ENCODE data around the gene PRAME.
"Not testable (repeated sequence)": the region's sequence is repeated elsewhere in the genome, so short reads cannot be mapped to it uniquely, and the experiment has no call there.

The PRAME gene

DNA sequence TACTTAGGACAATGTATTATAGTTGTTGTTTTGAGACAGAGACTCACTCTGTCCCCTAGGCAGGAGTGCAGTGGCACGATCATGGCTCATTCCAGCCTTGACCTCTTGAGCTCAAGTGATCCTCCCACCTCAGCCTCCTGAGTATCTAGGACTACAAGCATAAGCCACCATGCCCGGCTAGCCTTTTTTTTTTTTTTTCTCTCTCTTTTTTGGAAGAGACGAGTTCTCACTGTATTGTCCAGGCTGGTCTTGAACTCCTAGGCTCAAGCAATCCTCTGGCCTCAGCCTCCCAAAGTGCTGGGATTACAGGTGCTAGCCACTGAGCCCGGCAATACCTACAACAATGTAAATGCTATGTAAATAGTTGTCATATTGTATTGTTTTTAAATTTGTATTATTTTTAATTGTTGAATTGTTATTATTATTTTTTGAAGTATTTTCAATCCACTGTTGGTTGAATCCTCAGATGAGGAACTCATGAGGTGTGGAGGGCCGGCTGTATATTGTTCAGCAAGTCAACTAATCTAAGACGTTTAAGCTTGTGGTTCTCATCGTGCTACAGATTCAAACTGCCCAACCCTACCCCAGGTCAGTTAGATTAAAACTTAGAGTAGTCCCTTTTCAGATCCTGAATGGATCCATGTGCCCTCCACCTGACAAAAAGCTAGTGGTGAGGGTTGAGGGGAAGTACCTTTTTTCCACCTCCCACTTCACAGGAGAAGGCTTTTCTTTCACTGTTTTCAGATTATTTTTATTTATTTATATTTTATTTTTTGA lies 27.1 kb downstream of the PRAME start:
- DNase-seq, result no peak
- no peak for TF ChIP-seq POLR2A (IDR thresholded peaks at IDR 0.05; ENCODE audit: low read length)
- no peak for TF ChIP-seq GATA1 (IDR thresholded peaks at IDR 0.05; ENCODE audit: low read depth, low read length)

DNA sequence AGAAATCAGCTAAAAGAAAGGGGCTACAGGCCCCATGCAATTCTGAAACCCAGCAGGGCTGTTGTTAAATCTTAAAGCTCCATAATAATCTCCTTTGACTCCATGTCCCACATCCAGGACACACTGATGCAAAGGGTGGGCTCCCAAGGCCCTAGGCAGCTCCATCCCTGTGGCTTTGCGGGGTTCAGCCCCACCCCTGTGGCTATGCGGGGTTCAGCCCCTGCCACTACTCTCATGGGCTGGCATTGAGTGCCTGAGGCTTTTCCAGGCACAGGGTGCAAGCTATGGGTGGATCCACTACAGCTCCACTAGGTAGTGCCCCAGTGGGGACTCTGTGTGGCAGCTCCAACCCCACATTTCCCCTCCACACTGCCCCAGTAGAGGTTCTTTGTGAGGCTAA lies 30.3 kb downstream of the PRAME start:
- TF ChIP-seq GATA1 (IDR thresholded peaks at IDR 0.05; ENCODE audit: low read depth, low read length) (no peak), POLR2A (IDR thresholded peaks at IDR 0.05; ENCODE audit: low read length) (no peak)
- DNase-seq, result no peak

- no peak for TF ChIP-seq GATA1 (IDR thresholded peaks at IDR 0.05; ENCODE audit: low read depth, low read length)
Observed at GRCh38 chr22:22527312-22527711, 31.8 kb downstream of the PRAME start.

GRCh38 chr22:22526125-22526912 lies 32.7 kb downstream of the PRAME start:
- no peak for DNase-seq
- TF ChIP-seq GATA1 (IDR thresholded peaks at IDR 0.05; ENCODE audit: low read depth, low read length), result no peak
- TF ChIP-seq POLR2A (IDR thresholded peaks at IDR 0.05; ENCODE audit: low read length), result no peak

More at GRCh38 chr22:22527312-22527711, 31.8 kb downstream of the PRAME start:
- no peak for DNase-seq

DNA sequence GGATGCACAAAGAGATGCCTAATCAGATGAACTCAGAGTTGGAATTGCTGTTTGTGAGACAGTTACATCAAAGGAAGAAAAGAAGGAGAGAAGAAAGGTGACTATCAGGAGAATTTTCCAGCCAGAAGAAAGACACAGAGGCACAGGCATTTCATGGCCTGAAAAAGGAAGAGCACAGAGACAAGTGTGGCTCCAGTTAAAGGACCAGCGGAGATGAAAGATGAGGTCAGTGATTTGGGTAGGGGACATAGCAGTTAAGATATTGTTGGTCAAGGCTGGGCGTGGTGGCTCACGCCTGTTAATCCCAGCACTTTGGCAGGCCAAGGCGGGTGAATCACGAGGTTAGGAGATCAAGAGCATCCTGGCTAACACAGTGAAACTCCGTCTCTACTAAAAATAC lies 35.6 kb downstream of the PRAME start:
- DNase-seq, result no peak
- no peak for TF ChIP-seq GATA1 (IDR thresholded peaks at IDR 0.05; ENCODE audit: low read depth, low read length)
- TF ChIP-seq POLR2A (IDR thresholded peaks at IDR 0.05; ENCODE audit: low read length), result no peak

- DNase-seq, result no peak
- no peak for TF ChIP-seq GATA1 (IDR thresholded peaks at IDR 0.05; ENCODE audit: low read depth, low read length)
Observed at GRCh38 chr22:22521631-22522030, 37.4 kb downstream of the PRAME start.

DNA sequence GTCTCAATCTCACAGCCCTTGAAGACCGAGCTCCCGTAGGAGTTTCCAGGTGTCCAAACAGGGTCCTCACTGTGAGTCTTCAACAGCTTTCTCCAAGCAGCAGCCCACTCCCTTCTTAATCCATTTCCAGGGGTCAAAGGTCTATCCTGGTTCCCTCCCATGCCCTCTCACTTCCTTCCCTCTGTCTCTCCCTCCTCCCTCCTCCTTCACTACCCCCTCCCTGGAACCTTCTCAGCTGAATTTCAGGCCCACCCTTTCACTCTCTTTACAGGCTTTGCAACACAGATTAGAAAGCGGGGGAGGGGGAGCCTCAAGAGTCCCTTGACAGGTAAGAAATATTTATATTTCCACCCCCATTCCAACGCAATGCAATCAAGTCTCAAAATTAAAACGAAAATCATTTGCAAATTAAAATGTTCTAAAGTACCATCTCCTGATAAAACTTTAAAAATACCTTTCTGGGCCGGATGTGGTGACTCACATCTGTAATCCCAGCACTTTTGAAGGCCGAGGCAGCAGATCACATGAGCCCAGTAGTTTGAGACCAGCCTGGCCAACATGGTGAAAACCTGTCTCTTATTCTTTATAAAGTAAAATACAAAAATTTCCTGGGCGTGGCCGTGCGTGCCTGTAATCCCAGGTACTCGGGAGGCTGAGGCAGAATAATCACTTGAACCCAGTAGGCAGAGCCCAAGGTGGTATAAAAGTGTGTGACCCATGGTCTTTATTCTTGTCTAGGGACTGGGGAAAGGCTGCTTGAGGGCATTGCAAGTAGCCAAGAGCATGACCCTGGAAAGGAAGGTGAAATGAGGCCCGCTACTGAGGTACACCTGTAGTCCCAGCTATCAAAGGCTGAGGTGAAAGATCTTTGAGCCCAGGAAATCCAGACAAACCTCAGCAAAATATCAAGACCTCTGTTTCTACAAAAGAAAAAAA lies 38.1 kb downstream of the PRAME start:
- no peak for DNase-seq
- TF ChIP-seq POLR2A (IDR thresholded peaks at IDR 0.05; ENCODE audit: low read length) (no peak), GATA1 (IDR thresholded peaks at IDR 0.05; ENCODE audit: low read depth, low read length) (no peak)

DNA sequence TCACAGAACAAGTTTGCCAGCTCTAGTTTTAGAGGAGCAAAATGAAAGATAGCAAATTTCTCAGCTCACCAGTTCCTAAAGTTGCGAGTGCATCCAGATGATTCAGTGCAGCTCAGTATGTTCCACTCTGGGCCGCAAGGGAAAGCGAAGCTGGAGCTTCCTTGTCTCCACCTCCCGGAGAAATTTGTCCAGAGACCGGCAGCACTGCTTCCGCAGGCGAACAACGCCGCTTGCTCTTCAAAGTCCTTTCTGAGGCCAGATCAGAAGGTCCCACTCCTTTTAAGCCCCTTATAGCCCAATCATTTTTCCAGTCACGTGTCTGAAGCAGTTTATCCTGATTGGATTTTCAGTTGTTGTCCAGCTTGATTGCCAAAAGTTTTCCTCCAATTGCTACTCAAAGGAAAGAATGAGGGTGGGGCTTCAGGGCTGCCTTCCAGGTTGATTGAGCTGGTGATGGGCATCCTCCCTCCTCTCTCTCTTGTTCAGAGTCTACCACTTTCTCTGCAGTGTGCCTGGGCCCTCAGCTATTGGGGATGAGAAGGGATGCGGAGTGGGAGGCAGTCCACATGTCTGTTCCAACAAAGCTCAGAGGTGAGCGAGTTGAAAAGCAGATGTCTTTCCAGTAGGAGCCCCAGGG lies 38.9 kb downstream of the PRAME start, which contains the start of gene ZNF280A:
Gene ZNF280A (minus strand): TSS at position 251 of the 637 bp plus-strand sequence. CDS start 4,640 bp downstream, outside the sequence.
- no peak for DNase-seq
- TF ChIP-seq GATA1 (IDR thresholded peaks at IDR 0.05; ENCODE audit: low read depth, low read length) (no peak), POLR2A (IDR thresholded peaks at IDR 0.05; ENCODE audit: low read length) (no peak)

- TF ChIP-seq GATA1 (IDR thresholded peaks at IDR 0.05; ENCODE audit: low read depth, low read length), result no peak
- TF ChIP-seq POLR2A (IDR thresholded peaks at IDR 0.05; ENCODE audit: low read length), result no peak
- no peak for DNase-seq
Observed at GRCh38 chr22:22519591-22519990, 39.5 kb downstream of the PRAME start.

- TF ChIP-seq GATA1 (IDR thresholded peaks at IDR 0.05; ENCODE audit: low read depth, low read length), result no peak
- TF ChIP-seq POLR2A (IDR thresholded peaks at IDR 0.05; ENCODE audit: low read length), result no peak
Observed at GRCh38 chr22:22516992-22517391, 42.1 kb downstream of the PRAME start.

GRCh38 chr22:22515890-22516289 lies 43.2 kb downstream of the PRAME start:
- TF ChIP-seq GATA1 (IDR thresholded peaks at IDR 0.05; ENCODE audit: low read depth, low read length) (no peak), POLR2A (IDR thresholded peaks at IDR 0.05; ENCODE audit: low read length) (no peak)
- no peak for DNase-seq

More at GRCh38 chr22:22516992-22517391, 42.1 kb downstream of the PRAME start:
- DNase-seq, result no peak

DNA sequence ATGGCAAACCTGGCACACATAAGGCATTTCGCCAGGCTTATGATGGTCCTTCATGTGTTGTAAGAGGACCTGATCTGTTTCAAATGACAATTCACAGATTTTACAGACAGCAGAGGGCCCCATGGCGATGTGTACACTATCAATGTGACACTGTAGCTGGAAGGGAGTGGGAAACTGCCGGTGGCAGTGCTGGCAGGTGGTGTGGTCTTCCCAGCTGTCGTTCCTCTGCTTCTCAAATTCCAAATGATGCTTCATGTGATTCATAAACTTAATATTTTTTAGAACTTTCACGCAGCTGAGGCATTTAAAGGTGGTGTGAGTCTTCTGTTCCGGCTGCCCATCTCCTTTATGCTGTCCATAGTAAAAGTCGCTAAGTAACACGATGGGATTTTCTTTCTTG lies 44.6 kb downstream of the PRAME start:
- not testable (repeated sequence) for DNase-seq

DNA sequence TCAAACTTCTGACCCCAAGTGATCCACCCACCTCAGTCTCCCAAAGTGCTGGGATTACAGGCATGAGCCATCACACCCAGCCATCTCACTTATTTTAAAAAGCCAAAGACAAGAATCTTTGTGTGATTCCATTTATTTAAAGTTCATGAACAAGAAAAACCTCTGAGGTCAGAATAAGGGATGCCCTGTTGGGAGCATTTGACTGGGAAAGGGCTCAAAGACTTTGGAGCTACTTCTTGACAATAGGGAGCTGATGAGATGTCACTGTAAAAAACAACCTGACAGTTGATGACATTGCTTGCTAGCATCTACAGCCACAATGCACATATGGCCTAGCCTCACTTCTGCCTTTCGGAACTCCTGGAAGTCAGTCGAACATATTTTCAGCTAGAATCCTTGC lies 45.4 kb downstream of the PRAME start:
- DNase-seq, result no peak

More for the DNA sequence above, 45.4 kb downstream of the PRAME start:
- TF ChIP-seq POLR2A (IDR thresholded peaks at IDR 0.05; ENCODE audit: low read length), result no peak
- no peak for TF ChIP-seq GATA1 (IDR thresholded peaks at IDR 0.05; ENCODE audit: low read depth, low read length)

Measured in erythroblast (primary cell).